PC-3 (cell line): Measurements from ENCODE around the gene PFN3. TPM values are rescaled to one million over a fixed set of nuclear protein-coding genes. Genes with fewer than 3 reads are reported as not detected.

Experiments used
- ATAC-seq: fragments of 200-7000 bp; cut with Tn5 transposase; 2 replicates; pipeline ENCODE4 v1.9.1; 2020; ENCODE audit warnings: mild to moderate bottlenecking, moderate library complexity
- BruUV-seq: library from RNA; stranded (reverse); fragments of 400-500 nt; replicated peaks from 2 replicates; lab custom pipeline; 2021; lab: Mats Ljungman, UMichigan
- CTCF ChIA-PET: fragments of 300-600 bp; sonication (Branson Sonifier 250); formaldehyde crosslinking; loops from one replicate; lab custom pipeline; 2022; ENCODE audit warnings: antibody characterized with exemption; lab: Charles Lee
- POLR2A ChIA-PET: fragments of 300-600 bp; sonication (Branson Sonifier 250); formaldehyde crosslinking; loops from one replicate; lab custom pipeline; 2022; ENCODE audit warnings: antibody characterized with exemption; ENCODE audit not compliant: unreplicated experiment; lab: Charles Lee
- DNase-seq: peaks from one replicate; pipeline ENCODE4 v3.0.0-alpha.2; 2015
- H2AFZ ChIP-seq: fragments of 300-600 bp; sonication (generic); 2 replicates; pipeline ENCODE4 v1.6.0; 2016; ENCODE audit warnings: antibody characterized with exemption, low read length
- H3F3A ChIP-seq: fragments of 300-600 bp; sonication (generic); one replicate; pipeline ENCODE4 v1.6.0; 2017; ENCODE audit warnings: antibody characterized with exemption, low read length, control low read depth, mild to moderate bottlenecking; ENCODE audit not compliant: unreplicated experiment
- H3K27ac ChIP-seq: fragments of 300-600 bp; sonication (generic); 2 replicates; pipeline ENCODE4 v1.5.1; 2016; ENCODE audit warnings: mild to moderate bottlenecking, low read length
- H3K27me3 ChIP-seq: fragments of 300-600 bp; sonication (generic); 2 replicates; pipeline ENCODE4 v1.6.1; 2016; ENCODE audit warnings: low read length, mixed read lengths
- H3K36me3 ChIP-seq: fragments of 300-600 bp; sonication (generic); 2 replicates; pipeline ENCODE4 v1.6.1; 2016; ENCODE audit warnings: low read depth, mixed run types, low read length, mixed read lengths
- H3K4me1 ChIP-seq: fragments of 300-600 bp; sonication (generic); 2 replicates; pipeline ENCODE4 v1.5.1; 2016; ENCODE audit warnings: low read length; ENCODE audit not compliant: insufficient read depth
- H3K4me2 ChIP-seq: fragments of 300-600 bp; sonication (generic); 2 replicates; pipeline ENCODE4 v1.6.0; 2016; ENCODE audit warnings: low read length
- H3K4me3 ChIP-seq: fragments of 300-600 bp; sonication (generic); 2 replicates; pipeline ENCODE4 v1.5.1; 2016; ENCODE audit warnings: mild to moderate bottlenecking, low read length, mixed read lengths
- H3K79me2 ChIP-seq: fragments of 300-600 bp; sonication (generic); 2 replicates; pipeline ENCODE4 v1.6.1; 2017; ENCODE audit warnings: low read length, mixed read lengths
- H3K9ac ChIP-seq: fragments of 300-600 bp; sonication (generic); 2 replicates; pipeline ENCODE4 v1.6.0; 2016; ENCODE audit warnings: mild to moderate bottlenecking, low read length
- H3K9me2 ChIP-seq: fragments of 300-600 bp; sonication (generic); replicated peaks from 2 replicates; pipeline ENCODE4 v1.6.1; 2016; ENCODE audit warnings: mixed run types, low read length, mixed read lengths
- H3K9me3 ChIP-seq: fragments of 300-600 bp; sonication (generic); 2 replicates; pipeline ENCODE4 v1.6.1; 2016; ENCODE audit warnings: low read length, mixed read lengths
- H4K20me1 ChIP-seq: fragments of 300-600 bp; sonication (generic); 2 replicates; pipeline ENCODE4 v1.6.1; 2016; ENCODE audit warnings: low read length, mixed read lengths
- EZH2 ChIP-seq: fragments of 300-600 bp; sonication (generic); IDR thresholded peaks from one replicate; pipeline ENCODE4 v1.6.1; 2017; ENCODE audit warnings: antibody characterized with exemption, mild to moderate bottlenecking, low read length; ENCODE audit not compliant: unreplicated experiment
- EZH2phosphoT487 ChIP-seq: fragments of 300-600 bp; sonication (generic); IDR thresholded peaks from 2 replicates; pipeline ENCODE4 v1.6.1; 2018; ENCODE audit warnings: mild to moderate bottlenecking, antibody characterized with exemption, low read length, borderline replicate concordance
- intact Hi-C: fragments of 100-400 bp; cut with micrococcal nuclease; formaldehyde crosslinking; loops from 2 replicates; pipeline ENCODE4 v1.9.0; 2023
- total RNA-seq: library from RNA; depleted of rRNA; stranded (reverse); fragments of >200 nt; gene quantifications from 2 replicates; pipeline ENCODE4 v1.2.3, GENCODE V29; 2014
- TF ChIP-seq, protein P1 (sequence below): fragments of 300-600 bp; sonication (generic); conservative IDR thresholded peaks from 2 replicates; pipeline ENCODE4 v1.5.1; 2017; ENCODE audit warnings: antibody characterized with exemption, low read depth, mild to moderate bottlenecking, low read length

PFN3 gene
- total RNA-seq, 1 experiment from 2014 or later, result not detected

DNA sequence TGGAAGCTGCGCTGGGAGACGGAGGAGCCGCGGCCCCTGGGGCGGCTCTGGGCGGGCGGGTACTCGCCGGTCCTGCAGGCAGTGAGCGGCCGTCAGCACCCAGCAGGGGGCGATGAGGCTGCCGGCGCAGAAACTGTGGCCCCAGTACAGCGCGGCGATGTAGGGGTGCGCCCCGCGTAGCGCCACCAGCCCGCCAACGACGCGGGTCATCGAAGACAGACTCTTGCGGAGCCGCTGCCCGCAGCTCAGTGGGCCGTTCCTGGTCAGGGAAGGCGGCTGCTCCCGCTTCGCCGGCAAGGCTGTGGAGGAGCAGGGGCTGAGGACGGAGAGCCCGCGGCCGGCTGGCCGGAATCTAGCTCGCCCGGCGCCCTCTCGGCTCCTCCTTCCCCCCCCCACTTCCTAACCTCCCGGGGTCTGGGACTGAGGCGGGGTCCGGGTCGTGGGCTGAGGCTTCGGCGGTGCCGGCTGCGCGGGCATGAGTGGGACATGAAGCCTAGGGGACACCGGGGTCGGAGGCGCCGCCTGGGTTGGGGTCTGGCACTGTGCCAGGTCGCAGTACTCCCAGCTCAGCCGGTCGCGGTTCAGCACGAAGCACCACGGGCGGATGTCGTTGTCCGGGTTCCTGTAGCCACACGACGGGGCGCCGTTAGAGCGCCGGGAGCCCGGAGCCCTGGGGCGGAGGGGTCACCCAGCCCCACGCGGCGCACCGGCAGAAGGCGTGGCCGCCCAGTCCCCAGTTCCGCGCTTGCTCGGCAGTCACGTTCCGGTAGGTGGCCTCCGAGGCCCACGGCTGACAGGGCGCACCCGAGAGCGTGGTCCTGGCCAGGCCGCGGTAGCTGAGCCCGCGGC lies 3.6 kb upstream of the PFN3 start:
- POLR2A ChIA-PET, result interaction anchor here (0.6 to 1.1 kb wide), 5 partner anchors 22 to 754 kb away, joined by 3 to 6 read pairs (median 3); partner anchors contain the start of gene GRK6

DNA sequence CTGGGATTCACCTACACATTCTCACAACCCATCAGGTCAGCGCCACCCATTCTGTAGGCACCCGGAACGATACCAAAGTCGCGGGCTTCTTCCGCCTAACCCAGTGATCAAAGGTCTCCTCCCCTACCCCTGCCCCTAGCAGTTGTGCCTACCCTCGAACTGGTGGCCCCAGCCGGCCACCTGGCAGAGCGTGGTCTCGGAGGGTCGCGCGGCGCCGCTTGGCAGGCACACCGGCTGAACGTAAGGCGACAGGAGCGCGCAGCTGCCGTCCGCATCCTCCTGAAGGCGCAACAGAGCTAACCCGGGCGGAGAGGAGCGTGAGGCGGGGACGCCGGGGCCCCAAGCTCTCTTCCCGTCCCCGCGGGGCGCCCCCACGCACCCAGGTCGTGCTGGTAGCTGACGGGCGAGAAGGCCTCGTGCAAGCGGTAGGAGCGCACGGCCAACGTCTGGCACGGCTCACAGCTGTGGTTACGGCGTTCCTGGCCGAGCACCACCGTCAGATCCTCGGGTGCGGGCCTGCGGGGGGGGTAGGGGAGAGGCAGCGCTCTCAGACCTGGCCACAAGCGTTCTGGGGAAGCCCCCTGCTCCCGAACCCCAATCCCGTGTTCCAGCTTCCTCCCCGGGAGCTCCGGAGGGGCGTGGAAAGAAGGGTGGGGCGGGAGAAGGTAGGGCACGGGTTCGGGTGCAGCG lies 2.8 kb upstream of the PFN3 start:
- TF ChIP-seq, protein P1, sequence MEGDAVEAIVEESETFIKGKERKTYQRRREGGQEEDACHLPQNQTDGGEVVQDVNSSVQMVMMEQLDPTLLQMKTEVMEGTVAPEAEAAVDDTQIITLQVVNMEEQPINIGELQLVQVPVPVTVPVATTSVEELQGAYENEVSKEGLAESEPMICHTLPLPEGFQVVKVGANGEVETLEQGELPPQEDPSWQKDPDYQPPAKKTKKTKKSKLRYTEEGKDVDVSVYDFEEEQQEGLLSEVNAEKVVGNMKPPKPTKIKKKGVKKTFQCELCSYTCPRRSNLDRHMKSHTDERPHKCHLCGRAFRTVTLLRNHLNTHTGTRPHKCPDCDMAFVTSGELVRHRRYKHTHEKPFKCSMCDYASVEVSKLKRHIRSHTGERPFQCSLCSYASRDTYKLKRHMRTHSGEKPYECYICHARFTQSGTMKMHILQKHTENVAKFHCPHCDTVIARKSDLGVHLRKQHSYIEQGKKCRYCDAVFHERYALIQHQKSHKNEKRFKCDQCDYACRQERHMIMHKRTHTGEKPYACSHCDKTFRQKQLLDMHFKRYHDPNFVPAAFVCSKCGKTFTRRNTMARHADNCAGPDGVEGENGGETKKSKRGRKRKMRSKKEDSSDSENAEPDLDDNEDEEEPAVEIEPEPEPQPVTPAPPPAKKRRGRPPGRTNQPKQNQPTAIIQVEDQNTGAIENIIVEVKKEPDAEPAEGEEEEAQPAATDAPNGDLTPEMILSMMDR, result no peak
- TF ChIP-seq EZH2, result no peak
- Histone ChIP-seq H3K4me3 (peak overlapping the region; percentile 80), H3K27me3 (no peaks in the 10 kb centered on the region), H3K4me1 (peaks cover 13% of the 10 kb centered on the region), H3K9me3 (no peaks in the 10 kb centered on the region), H3K9me2 (no peaks in the 10 kb centered on the region), H3K79me2 (no peaks in the 10 kb centered on the region), H2AFZ (peak overlapping the region; percentile 86), H4K20me1 (no peaks in the 10 kb centered on the region), H3F3A (no peaks in the 10 kb centered on the region), H3K27ac (peak overlapping the region; percentile 13; the same call in 1 of the 2 replicates), H3K9ac (peak overlapping the region; percentile 70), H3K36me3 (no peaks in the 10 kb centered on the region), H3K4me2 (peak overlapping the region; percentile 99)
- intact Hi-C loops, result loop anchor here (1.0 to 2.0 kb wide), 3 partner anchors 24 to 94 kb away; partner anchors contain the start of genes GRK6 and PDLIM7
- ATAC-seq (peak; percentile 16), DNase-seq (peak; percentile 35)
- POLR2A ChIA-PET, result interaction anchor here (0.5 to 1.1 kb wide), 7 partner anchors 12 to 74 kb away, joined by 3 to 9 read pairs (median 3); partner anchors contain the start of gene GRK6
- CTCF ChIA-PET, result interaction anchor here (0.6 to 3.1 kb wide), 12 partner anchors 13 to 299 kb away, joined by 3 to 36 read pairs (median 8); partner anchors contain the start of gene GRK6
- BruUV-seq, result TSS peak; percentile 26

More for the DNA sequence above, 3.6 kb upstream of the PFN3 start:
- intact Hi-C loops, result loop anchor here (1.0 to 2.0 kb wide), 5 partner anchors 23 to 97 kb away; partner anchors contain the start of genes GRK6 and PDLIM7
- H4K20me1 ChIP-seq, result no peaks in the 10 kb centered on the region
- no peaks in the 10 kb centered on the region for H3K79me2 ChIP-seq
- BruUV-seq, result no TSS peak
- H3K9ac ChIP-seq, result peak overlapping the region; percentile 70
- peak; percentile 71 for ATAC-seq
- H3K9me2 ChIP-seq, result no peaks in the 10 kb centered on the region
- H3K4me2 ChIP-seq, result peak overlapping the region; percentile 99
- DNase-seq, result peak; percentile 83
- CTCF ChIA-PET, result interaction anchor here (0.5 to 3.1 kb wide), 15 partner anchors 13 to 300 kb away, joined by 3 to 36 read pairs (median 5); partner anchors contain the start of genes DBN1, GRK6 and PDLIM7
- peaks cover 13% of the 10 kb centered on the region for H3K4me1 ChIP-seq
- no peaks in the 10 kb centered on the region for H3K9me3 ChIP-seq
- peak overlapping the region; percentile 80 for H3K4me3 ChIP-seq
- no peak for TF ChIP-seq EZH2
- TF ChIP-seq, protein P1, result peak; percentile 66
- TF ChIP-seq EZH2phosphoT487, result no peak
- no peaks in the 10 kb centered on the region for H3F3A ChIP-seq
- H3K27ac ChIP-seq, result 0 out of 2 replicates have a peak overlapping the region, but pooled peaks have one; percentile 14
- no peaks in the 10 kb centered on the region for H3K27me3 ChIP-seq
- H2AFZ ChIP-seq, result peak overlapping the region; percentile 86
- no peaks in the 10 kb centered on the region for H3K36me3 ChIP-seq
